GM18498 (cell line): ENCODE results near the gene IMMP2L.
A peak's percentile ranks its signal among the peaks of the same experiment; 100 is the strongest.
"Not testable (repeated sequence)": the region's sequence is repeated elsewhere in the genome, so short reads cannot be mapped to it uniquely, and the experiment has no call there.

ENCODE experiments used
- ATAC-seq: cut with Tn5 transposase; IDR thresholded peaks from one replicate; pipeline ENCODE4 v1.9.1; 2021; ENCODE audit warnings: mild to moderate bottlenecking, moderate library complexity; ENCODE audit not compliant: unreplicated experiment

IMMP2L gene

DNA sequence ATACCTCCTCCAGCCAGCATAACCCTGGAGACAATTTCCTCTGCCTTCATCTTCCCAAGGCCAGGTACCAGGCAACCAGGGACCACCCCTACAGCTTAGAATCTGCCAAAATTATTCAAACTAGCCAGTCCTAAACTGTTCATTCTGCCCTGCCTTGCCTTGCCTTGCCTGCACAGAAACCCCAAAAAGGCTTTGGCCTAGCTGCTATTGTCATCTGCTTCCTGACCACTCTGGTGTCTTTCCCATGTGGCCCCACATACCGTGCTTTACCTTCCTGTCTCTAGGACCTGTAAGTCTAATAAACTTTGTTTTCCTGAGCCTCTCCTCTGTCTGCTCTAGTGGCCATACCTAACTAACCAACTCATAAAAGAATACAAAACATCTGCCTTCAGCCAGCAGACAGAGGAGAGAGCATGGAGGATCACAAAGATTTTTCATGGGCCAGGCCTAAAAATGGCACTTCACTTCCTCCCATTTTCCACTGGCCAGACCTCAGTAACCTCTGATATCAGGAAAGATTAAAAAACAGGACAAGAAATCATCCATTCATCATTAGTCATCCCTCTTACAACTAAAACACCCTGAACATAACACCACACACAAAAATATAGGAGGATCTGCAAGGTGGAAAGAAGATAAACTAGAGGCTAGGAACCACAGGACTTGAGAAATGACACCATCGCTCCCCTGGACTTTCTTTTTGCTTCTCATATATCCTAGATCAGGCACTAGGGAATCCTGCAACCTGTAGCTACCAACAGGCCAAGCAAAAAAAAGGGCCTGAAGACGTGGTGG is 51.5 kb downstream of the IMMP2L start:
- ATAC-seq = no peak

GRCh38 chr7:111510062-111510461 is 52.2 kb downstream of the IMMP2L start:
- no peak for ATAC-seq

- ATAC-seq = no peak
Measured at GRCh38 chr7:111509288-111509687, 53.0 kb downstream of the IMMP2L start.

DNA sequence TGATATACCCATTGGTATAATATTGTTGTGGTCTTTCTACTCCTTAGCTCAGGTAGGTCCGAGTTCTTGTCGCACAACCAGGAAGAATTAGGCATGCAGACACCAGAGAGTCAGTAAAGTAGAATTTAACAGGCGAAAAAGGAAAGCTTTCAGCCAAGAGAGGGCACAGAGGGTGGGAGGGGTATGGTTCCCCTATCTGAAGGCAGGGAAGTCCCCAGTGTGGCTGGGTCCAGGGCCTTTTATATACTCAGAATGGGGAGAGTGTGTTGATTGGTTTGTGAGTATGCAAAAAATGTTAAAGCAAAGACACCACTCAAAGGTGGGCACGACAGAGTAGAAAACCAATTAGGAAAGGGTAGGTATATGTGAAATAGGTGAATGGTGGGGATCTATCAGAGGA is 53.9 kb downstream of the IMMP2L start:
- no peak for ATAC-seq

- not testable (repeated sequence) for ATAC-seq
Measured at GRCh38 chr7:111505422-111505821, 56.9 kb downstream of the IMMP2L start.

DNA sequence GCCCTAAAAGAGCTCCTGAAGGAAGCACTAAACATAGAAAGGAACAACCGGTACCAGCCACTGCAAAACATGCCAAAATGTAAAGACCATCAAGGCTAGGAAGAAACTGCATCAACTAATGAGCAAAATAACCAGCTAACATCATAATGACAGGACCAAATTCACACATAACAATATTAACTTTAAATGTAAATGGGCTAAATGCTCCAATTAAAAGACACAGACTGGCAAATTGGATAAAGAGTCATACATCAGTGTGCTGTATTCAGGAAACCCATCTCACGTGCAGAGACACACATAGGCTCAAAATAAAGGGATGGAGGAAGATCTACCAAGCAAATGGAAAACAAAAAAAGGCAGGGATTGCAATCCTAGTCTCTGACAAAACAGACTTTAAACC is 60.5 kb downstream of the IMMP2L start:
- ATAC-seq = not testable (repeated sequence)

DNA sequence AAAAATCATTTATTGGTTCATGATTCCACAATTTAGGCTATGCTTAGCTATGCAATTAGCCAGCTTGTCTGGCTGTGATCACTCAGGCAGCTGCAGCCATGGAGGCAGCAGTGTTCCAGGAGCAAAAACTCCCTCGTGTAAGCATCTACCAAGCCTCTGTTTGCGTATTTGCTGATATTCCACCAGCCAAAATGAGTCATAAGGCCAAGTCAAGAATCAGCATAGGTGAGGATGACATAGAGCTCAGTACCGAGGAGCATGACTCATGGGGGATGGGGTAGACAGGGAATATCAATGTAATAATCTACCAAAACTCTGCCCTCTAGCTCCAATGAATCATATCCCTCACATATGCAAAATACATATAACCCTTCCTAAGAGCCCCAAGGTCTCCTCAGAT is 63.3 kb downstream of the IMMP2L start:
- ATAC-seq = no peak

DNA sequence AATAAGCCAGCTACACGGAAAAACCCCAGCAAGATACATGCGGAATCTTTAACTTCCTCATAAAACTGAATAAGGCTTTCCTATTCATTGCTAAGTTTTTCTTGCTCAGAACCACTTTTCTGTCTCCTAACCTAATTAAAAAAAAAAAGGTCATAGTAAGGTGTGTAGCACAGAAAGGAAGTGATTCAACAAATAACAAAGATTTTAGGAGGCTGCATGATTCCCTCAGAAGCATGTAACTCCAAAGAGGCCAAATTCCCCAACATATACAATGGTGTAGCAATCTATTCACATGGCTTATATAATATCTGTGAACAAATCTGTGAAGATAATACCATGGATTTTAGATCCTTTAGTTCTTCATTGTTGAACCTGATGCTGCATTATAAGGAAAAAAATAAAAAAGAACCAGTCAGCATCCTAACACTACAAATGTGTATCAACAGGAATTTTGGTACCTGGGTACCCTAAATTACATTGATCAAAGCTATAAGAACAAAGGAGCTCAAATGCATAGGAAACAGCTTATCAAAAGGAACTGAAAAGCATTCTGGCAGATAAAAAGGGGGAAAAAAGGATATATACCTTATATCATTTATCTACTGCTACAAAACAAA is 63.8 kb downstream of the IMMP2L start:
- no peak for ATAC-seq

GRCh38 chr7:111495173-111495810 is 67.0 kb downstream of the IMMP2L start:
- no peak for ATAC-seq

GRCh38 chr7:111492234-111492633 is 70.1 kb downstream of the IMMP2L start:
- ATAC-seq = no peak

DNA sequence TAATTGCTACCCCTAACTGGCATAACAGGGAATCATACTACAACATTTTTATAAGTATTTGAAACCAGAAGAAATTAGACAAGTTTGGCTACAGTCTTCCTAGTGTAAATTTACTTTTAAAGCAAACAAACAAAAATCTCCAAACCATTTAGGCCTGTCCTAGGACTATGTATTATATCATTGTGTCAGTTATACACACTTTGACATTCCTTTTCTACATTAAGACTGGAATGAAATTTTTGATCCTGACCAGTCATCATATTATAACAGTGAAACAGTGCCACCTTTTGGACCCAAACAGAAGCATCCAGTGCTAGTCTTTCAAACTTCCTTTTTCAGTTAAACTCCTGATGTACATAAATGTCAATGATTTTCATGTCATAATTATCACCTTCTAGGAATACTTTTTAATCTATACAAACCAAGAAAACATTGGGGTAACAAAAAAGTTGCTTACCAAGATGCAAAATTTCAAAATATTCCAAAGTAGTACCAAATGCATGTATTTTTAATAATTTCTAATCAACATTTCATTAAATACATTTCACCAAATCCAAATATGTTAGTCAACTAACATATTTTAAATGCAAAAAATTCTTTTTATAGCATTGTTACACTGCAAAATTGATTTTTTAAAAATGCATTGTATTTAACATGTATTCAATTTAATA is 75.7 kb downstream of the IMMP2L start:
- peak; percentile 63 for ATAC-seq

DNA sequence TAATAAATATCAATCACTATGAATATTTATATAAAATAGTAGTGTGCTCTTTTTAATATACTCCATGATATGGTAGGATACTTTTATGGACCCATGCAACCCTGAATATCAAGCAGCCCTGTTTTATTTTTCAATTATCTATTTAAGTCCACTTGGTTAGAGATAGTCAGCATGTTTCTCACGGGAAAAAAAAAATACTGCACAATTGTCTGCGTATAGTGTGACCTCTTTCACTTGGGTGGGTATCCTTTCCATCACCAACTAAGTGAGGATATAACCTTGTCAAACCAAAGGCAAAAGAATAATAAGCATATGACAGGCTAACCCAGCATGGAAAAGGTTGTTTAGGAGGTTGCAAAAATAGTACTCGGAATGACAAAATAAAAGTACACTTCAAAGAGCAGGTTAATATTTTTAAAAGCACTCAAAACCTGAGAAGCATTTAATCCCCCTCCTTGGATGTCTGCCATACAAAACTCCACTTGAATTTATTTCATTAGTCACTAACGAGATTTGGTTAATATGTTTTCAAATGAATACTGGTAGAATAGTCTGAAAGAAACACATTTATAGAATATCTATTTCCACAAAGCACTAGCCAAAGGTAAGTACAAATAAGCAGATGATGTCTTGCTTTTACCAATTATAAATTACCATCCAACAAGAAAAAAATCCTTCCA is 76.5 kb downstream of the IMMP2L start:
- ATAC-seq = no peak

DNA sequence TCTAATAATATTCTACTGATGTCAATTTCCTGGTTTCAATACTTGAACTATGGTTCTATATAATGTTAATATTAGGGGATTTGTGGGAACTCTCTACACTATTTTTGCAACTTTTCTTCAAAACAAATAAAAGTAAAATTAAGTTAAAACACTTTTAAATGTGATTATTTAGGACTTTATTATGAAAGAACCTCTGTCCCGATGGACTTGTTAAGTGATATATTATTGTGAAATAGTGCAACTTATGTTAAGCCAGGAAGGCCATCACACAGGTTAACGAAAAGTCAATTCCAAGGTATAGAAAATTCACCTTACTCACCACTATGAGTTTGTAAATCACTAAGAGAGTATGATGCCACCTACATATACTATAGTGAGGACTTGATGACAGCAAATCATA is 79.2 kb downstream of the IMMP2L start:
- no peak for ATAC-seq

DNA sequence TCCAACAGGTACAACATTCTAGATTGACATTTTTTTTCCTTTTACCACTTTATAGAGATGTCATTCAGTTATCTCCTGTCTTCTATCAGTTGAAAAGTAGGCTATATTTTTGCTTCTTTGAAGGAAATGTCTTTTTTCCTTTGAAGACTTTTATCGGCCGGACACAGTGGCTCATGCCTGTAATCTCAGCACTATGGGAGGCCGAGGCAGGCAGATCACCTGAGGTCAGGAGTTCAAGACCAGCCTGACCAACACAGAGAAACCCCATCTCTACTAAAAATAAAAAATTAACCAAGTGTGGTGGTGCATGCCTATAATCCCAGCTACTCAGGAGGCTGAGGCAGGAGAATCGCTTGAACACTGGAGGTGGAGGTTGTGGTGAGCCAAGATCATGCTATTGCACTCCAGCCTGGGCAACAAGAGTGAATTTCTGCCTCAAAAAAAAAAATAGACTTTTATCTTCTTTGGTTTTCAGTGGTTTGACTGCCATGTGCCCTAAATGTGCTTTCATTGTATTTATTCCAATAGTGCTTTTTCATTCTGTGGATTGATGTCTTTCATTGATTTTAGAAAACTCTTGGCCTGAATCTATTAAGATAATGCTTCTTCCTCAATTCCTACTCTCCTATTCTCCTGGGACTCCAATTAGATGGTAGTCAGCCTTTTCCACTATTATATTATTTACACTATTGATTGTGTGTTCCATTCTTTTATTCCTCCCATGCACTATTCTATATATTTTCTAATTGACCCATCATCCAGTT is 84.6 kb downstream of the IMMP2L start:
- ATAC-seq = no peak

DNA sequence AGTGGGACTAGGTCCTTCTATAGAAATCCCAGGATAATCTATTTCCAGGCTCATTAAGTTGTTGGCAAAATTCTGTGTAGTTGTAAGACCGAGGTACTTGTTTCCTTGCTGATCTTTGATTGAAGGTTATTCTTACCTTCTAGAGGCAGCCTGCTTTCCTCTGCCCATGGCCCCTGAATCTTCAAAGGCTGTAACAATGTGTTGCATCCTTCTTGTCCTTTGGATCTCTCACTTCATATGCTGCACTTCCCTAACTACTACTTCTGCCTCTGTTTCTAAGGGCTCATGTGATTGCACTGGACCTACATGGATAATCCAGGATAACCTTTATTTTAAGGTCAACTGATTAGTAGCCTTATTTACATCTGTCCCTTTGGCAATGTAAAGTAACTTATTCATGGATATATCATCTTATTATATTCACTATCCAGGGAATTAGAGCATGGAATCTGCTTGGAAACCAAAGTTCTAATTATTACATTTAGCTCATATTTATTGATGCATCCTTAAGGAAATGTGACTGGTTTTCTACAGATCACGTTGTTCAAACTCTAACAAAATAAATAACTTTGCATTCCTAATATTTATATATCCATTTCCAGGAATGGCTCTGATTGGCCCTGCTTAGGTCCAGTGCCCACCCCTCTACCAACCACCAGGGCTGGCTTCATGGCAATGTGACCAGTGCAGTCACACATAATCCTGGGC is 85.6 kb downstream of the IMMP2L start:
- no peak for ATAC-seq

DNA sequence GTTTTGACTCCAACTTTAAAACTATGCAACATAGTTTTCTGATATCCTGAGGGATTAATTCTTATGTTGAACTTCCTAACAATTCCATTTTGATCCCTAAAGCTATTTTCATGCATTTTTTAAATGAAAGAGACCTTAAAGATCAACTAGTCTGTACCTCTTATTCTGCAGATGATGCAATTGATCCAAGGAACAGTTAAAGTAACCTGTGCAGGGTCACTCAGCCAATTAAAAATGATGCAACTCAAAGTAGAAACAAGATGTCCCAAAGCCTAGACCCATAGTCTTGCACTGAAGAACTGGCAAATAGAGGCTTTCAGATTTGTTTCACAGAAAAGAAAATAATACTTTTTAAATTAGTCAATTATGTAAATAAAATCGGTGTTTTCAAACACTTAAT is 86.3 kb downstream of the IMMP2L start:
- no peak for ATAC-seq

DNA sequence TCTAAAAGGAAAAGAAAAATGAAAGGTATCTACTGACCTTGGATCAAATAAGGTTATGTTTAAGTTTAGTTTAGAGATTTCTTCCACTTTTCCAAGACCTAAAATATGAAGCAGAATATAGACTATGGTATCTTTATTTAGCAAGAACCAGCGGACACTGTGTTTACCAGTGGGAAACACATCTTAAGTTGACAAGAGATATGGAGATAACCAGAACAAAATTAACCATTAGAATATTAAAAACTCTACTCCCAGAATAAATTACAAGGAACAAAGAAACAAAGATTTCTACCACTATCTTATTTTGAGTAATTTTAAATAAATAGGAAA is 86.9 kb downstream of the IMMP2L start:
- ATAC-seq = no peak

GRCh38 chr7:111474723-111475418 is 87.4 kb downstream of the IMMP2L start:
- ATAC-seq = no peak
